IPS DF 6.9 (cell line): ENCODE measurements around the gene NKTR.
"Not testable (repeated sequence)": the region's sequence is repeated elsewhere in the genome, so short reads cannot be mapped to it uniquely, and the experiment has no call there.

ENCODE experiments used
- DNase-seq: peaks from one replicate; pipeline ENCODE4 v3.0.0-alpha.2; 2013; ENCODE audit warnings: low read depth, low spot score
- H3K27ac ChIP-seq: one replicate; pipeline ENCODE4 v1.5.1; 2013; ENCODE audit warnings: low read length, control low read depth
- H3K27me3 ChIP-seq: 2 replicates; pipeline ENCODE4 v1.6.1; 2013; ENCODE audit warnings: mild to moderate bottlenecking, low read length; ENCODE audit not compliant: control insufficient read depth, insufficient read depth
- H3K36me3 ChIP-seq: 2 replicates; pipeline ENCODE4 v1.6.1; 2013; ENCODE audit warnings: low read length; ENCODE audit not compliant: control insufficient read depth, insufficient read depth
- H3K4me1 ChIP-seq: 2 replicates; pipeline ENCODE4 v1.6.1; 2013; ENCODE audit warnings: low read length; ENCODE audit not compliant: control insufficient read depth, insufficient read depth
- H3K4me3 ChIP-seq: 2 replicates; pipeline ENCODE4 v1.5.1; 2013; ENCODE audit warnings: mild to moderate bottlenecking, low read length
- H3K9me3 ChIP-seq: 2 replicates; pipeline ENCODE4 v1.6.1; 2013; ENCODE audit warnings: low read length, inconsistent platforms; ENCODE audit not compliant: control insufficient read depth, insufficient read depth
- WGBS: extraction: QIAGEN DNeasy Blood & Tissue Kit; methylation state at CpG from one replicate; pipeline ENCODE4 v1.1.7; 2013; ENCODE audit warnings: mixed read lengths, missing lambda C conversion rate; ENCODE audit not compliant: insufficient read length, insufficient coverage; 5-methylcytosine and 5-hydroxymethylcytosine counted together

NKTR gene

GRCh38 chr3:42579346-42579745 is 21.1 kb upstream of the NKTR start:
- not testable (repeated sequence) for DNase-seq, H3K36me3 ChIP-seq, H3K4me1 ChIP-seq, H3K9me3 ChIP-seq, H3K4me3 ChIP-seq, H3K27ac ChIP-seq, H3K27me3 ChIP-seq
- WGBS: no CpG with 5 or more reads among the region's 4 CpGs

- H3K9me3 ChIP-seq: no peaks in the 10 kb centered on the region
- DNase-seq: no peak
- peak overlapping the region; percentile 69 for H3K4me3 ChIP-seq
- H3K27ac ChIP-seq: no peak overlapping the region
- H3K36me3 ChIP-seq: no peaks in the 10 kb centered on the region; the same call in 1 of the 2 replicates
- WGBS: no CpG with 5 or more reads among the region's 11 CpGs
- no peaks in the 10 kb centered on the region for H3K27me3 ChIP-seq
- H3K4me1 ChIP-seq: 0 out of 2 replicates have a peak, but pooled peaks cover 1% of the 10 kb centered on the region
These were observed 19.1 kb upstream of the NKTR start for GRCh38 chr3:42581400-42581708.

GRCh38 chr3:42581709-42582473 is 18.6 kb upstream of the NKTR start, which contains the start of gene SEC22C:
Gene SEC22C (minus strand): TSS chr3:42581967. CDS start chr3:42569046, 12,921 bp downstream.
- no peak for DNase-seq

GRCh38 chr3:42582474-42583070 is 17.9 kb upstream of the NKTR start:
- H3K36me3 ChIP-seq: no peaks in the 10 kb centered on the region; the same call in 1 of the 2 replicates
- H3K4me1 ChIP-seq: 0 out of 2 replicates have a peak, but pooled peaks cover 1% of the 10 kb centered on the region
- WGBS: no CpG with 5 or more reads among the region's 3 CpGs
- H3K4me3 ChIP-seq: peak overlapping the region; percentile 69; the same call in 1 of the 2 replicates
- H3K27ac ChIP-seq: no peak overlapping the region
- H3K9me3 ChIP-seq: no peaks in the 10 kb centered on the region
- no peaks in the 10 kb centered on the region for H3K27me3 ChIP-seq
- no peak for DNase-seq

More at GRCh38 chr3:42581709-42582473, 18.6 kb upstream of the NKTR start, which contains the start of gene SEC22C:
- H3K36me3 ChIP-seq: no peaks in the 10 kb centered on the region; the same call in 1 of the 2 replicates
- 0 out of 2 replicates have a peak, but pooled peaks cover 1% of the 10 kb centered on the region for H3K4me1 ChIP-seq
- WGBS: no CpG with 5 or more reads among the region's 77 CpGs
- no peaks in the 10 kb centered on the region for H3K27me3 ChIP-seq
- H3K27ac ChIP-seq: no peak within 1 kb of the TSS
- peak within 1 kb of the TSS; percentile 69 for H3K4me3 ChIP-seq
- no peaks in the 10 kb centered on the region for H3K9me3 ChIP-seq

GRCh38 chr3:42588625-42589024 is 11.9 kb upstream of the NKTR start:
- Histone ChIP-seq H3K27ac (no peak overlapping the region), H3K36me3 (no peaks in the 10 kb centered on the region)

GRCh38 chr3:42589382-42590109 is 10.9 kb upstream of the NKTR start:
- no CpG with 5 or more reads among the region's 20 CpGs for WGBS
- H3K4me1 ChIP-seq: peaks cover 2% of the 10 kb centered on the region; the same call in 1 of the 2 replicates
- DNase-seq: no peak
- H3K27ac ChIP-seq: no peak overlapping the region
- H3K4me3 ChIP-seq: no peak overlapping the region
- H3K27me3 ChIP-seq: no peaks in the 10 kb centered on the region
- no peaks in the 10 kb centered on the region for H3K36me3 ChIP-seq
- no peaks in the 10 kb centered on the region for H3K9me3 ChIP-seq

More at GRCh38 chr3:42588625-42589024, 11.9 kb upstream of the NKTR start:
- no peaks in the 10 kb centered on the region for H3K27me3 ChIP-seq
- peaks cover 2% of the 10 kb centered on the region; the same call in 1 of the 2 replicates for H3K4me1 ChIP-seq
- H3K9me3 ChIP-seq: no peaks in the 10 kb centered on the region
- no CpG with 5 or more reads among the region's 5 CpGs for WGBS
- H3K4me3 ChIP-seq: no peak overlapping the region
- DNase-seq: no peak

GRCh38 chr3:42590989-42591756 is 9.3 kb upstream of the NKTR start:
- DNase-seq: no peak
- WGBS: no CpG with 5 or more reads among the region's 44 CpGs
- Histone ChIP-seq H3K36me3 (no peaks in the 10 kb centered on the region), H3K27me3 (no peaks in the 10 kb centered on the region), H3K27ac (no peak overlapping the region), H3K4me1 (peaks cover 2% of the 10 kb centered on the region; the same call in 1 of the 2 replicates), H3K9me3 (no peaks in the 10 kb centered on the region), H3K4me3 (peak overlapping the region; percentile 66)

GRCh38 chr3:42591811-42592210 is 8.7 kb upstream of the NKTR start:
- H3K27me3 ChIP-seq: no peaks in the 10 kb centered on the region
- whole genome bisulfite sequencing: no CpG with 5 or more reads among the region's 4 CpGs

GRCh38 chr3:42593635-42594034 is 6.9 kb upstream of the NKTR start:
- DNase-seq: no peak
- H3K4me1 ChIP-seq: peaks cover 2% of the 10 kb centered on the region; the same call in 1 of the 2 replicates
- WGBS: no CpG with 5 or more reads among the region's 1 CpG
- no peaks in the 10 kb centered on the region; the same call in 1 of the 2 replicates for H3K36me3 ChIP-seq
- H3K9me3 ChIP-seq: no peaks in the 10 kb centered on the region
- no peak overlapping the region for H3K27ac ChIP-seq
- no peaks in the 10 kb centered on the region for H3K27me3 ChIP-seq
- H3K4me3 ChIP-seq: no peak overlapping the region

More at GRCh38 chr3:42591811-42592210, 8.7 kb upstream of the NKTR start:
- H3K9me3 ChIP-seq: no peaks in the 10 kb centered on the region
- no peak for DNase-seq
- H3K36me3 ChIP-seq: no peaks in the 10 kb centered on the region
- peak overlapping the region; percentile 66; the same call in 1 of the 2 replicates for H3K4me3 ChIP-seq
- no peak overlapping the region for H3K27ac ChIP-seq
- H3K4me1 ChIP-seq: peaks cover 2% of the 10 kb centered on the region; the same call in 1 of the 2 replicates
